HPDE6-E6E7 (cell line): Measurements from ENCODE around the gene SCYL3.
"Not testable (repeated sequence)": the region's sequence is repeated elsewhere in the genome, so short reads cannot be mapped to it uniquely, and the experiment has no call there.

Source experiments
- DNase-seq: peaks from one replicate; pipeline ENCODE4 v3.0.0; 2011; ENCODE audit warnings: missing footprints; ENCODE audit errors: extremely low spot score

The SCYL3 gene

DNA sequence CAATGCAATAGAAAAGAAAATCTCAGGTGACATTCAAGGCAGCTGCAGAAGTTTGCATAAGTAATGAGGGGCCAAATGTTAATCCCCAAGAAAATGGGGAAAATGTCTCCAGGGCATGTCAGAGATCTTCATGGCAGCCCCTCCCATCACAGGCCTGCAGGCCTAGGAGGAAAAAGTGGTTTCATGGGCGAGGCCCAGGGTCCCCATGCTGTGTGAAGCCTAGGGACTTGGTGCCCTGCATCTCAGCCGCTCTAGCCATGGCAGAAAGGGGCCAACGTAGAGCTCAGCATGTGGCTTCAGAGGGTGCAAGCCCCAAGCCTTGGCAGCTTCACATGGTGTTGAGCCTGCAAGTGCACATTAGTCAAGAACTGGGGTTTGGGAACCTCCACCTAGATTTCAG, 21.7 kb downstream of the SCYL3 start:
- DNase-seq: not testable (repeated sequence)

GRCh38 chr1:169869426-169869825, 24.3 kb downstream of the SCYL3 start:
- DNase-seq: no peak

GRCh38 chr1:169868978-169869377, 24.7 kb downstream of the SCYL3 start:
- DNase-seq: no peak

- no peak for DNase-seq
Observed at GRCh38 chr1:169867012-169867675, 26.6 kb downstream of the SCYL3 start.

- DNase-seq: no peak
Observed at GRCh38 chr1:169866577-169866976, 27.1 kb downstream of the SCYL3 start.

DNA sequence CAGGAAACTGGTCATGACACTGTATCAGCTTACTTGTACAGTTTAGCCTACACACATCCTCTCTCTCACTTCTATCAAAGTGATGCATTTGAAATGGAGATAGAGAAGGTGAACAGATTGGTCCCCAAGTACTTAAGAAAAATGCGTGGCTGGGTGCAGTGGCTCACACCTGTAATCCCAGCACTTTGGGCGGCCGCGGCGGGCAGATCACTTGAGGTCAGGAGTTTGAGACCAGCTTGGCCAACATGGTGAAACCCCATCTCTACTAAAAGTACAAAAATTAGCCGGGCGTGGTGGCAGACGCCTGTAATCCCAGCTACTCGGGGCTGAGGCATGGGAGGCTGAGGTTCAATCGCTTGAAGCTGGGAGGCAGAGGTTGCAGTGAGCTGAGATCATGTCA, 29.2 kb downstream of the SCYL3 start:
- DNase-seq: not testable (repeated sequence)

DNA sequence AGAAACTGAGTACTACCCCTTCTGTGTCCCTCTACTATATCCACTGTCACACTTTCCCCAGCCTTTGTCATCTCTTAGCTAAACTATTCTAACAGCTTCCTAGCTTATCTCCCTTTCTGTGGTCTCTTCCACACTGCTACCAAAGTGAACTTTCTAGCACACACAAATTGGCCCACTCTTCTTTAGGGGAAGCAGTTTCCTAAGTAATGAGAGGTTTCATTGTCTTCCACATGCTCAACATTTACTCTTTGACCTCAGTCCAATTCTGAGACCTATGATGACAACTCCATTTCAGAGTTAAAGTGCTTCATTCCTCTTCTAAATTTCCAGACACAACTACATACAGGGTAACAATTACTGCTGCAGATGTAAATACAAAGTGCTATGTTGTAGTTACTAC, 32.9 kb downstream of the SCYL3 start:
- no peak for DNase-seq

DNA sequence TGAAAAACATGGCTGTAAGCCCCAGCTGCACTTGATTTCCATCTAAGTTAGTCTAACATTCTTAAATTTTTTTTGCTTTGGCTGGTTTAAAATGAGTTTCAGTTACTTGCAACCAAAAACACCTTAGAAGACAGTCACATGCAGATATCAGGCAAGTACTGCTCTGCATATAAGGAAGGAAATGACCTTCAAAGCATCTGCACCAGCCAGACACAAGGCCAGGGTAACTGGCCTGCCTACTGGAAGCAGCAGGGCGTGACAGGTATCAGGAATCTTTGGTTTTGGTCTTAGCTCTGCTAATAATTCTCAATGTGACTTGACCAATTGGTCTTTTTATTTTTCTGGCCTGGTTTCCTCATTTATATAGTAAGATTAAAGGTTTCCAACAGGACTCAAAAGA, 33.5 kb downstream of the SCYL3 start:
- DNase-seq: no peak

- no peak for DNase-seq
Observed at GRCh38 chr1:169859001-169859400, 34.7 kb downstream of the SCYL3 start.

DNA sequence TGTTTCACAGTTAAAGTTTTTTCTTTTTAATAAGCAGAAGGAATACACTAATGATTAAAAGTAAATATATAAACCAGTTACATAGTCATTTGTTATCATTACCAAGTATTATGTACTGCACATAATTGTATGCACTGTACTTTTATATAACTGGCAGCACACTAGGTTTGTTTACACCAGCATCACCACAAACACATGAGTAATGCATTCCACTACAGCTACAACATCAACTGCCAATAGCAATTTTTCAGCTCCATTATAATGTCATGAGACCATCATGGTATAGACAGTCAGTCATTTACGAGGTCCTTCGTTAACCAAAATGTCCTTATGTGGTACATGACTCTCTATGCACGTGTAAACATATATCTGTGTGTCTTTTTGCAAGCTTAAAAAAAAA, 35.2 kb downstream of the SCYL3 start:
- DNase-seq: no peak

DNA sequence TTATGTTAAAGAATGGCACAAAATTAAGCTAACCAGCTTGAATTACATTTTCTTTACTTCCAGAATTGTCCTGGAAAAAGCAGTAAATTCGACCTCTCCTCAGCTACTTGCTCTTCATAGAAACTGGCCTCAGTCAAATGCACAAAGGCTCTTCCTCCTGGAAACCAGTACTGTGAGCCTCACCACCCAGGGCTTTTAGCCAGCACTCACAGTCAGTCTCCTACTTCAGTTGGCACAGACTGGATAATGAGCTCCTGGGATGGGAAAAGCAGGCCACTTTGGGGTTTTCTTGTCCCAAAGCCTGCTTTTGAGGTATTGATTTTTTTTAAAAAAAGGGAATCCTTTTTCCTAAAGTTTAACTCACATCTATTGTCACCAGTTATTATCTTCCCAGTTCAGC, 40.4 kb downstream of the SCYL3 start:
- DNase-seq: no peak

- DNase-seq: no peak
Observed at GRCh38 chr1:169849346-169850022, 44.2 kb downstream of the SCYL3 start.

DNA sequence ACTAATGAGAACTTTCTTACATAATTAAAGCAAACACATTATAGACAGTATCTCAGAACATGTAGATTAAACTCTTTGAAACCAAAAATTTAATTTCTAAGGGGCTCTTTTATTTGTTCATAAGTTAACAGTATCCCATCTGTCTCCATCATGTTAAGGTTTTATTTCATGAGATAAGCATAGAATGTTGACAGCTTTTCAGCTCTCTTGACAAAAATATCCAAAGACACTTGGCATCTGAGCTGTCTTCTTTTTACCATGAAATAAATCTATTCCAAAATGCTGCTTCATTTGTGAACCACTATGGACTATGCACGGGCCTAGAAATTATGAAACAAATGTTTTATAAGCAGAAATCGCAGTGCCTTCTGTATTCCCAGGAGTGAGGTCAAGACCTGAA, 45.2 kb downstream of the SCYL3 start:
- DNase-seq: no peak

- no peak for DNase-seq
Observed at GRCh38 chr1:169844941-169845608, 48.6 kb downstream of the SCYL3 start.

DNA sequence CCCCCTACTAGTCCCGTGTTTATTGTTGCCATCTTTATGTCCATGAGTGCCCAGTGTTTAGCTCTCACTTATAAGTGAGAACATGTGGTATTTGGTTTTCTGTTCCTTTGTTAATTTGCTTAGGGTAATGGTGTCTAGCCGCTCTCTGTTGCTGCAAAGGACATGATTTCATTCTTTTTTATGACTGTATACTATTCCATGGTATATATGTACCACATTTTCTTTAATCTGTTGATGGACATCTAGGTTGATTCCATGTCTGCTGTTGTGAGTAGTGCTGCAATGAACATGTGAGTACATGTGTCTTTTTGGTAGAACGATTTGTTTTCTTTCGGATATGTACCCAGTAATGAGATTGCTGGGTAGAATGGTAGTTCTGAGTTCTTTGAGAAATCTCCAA, 54.8 kb downstream of the SCYL3 start:
- no peak for DNase-seq

- DNase-seq: no peak
Observed at GRCh38 chr1:169836198-169836597, 57.5 kb downstream of the SCYL3 start.

DNA sequence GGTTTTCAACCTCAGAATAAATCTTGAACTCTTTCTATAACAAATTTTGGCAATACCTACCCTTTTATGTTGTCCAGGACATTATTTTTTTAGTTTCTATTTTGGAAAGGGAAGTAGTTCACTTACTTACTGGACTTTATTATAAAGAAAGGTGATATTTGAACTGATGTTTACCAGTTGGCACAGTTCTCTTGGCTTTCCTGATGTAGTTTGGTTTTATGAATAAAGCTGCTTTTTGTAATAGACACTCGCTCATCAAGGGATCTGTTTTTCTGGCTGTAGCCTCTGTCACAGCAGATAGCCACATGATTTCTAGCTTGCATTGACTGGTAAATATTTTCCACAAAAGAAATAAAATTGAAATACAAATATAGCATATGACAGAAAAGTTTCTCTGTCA, 58.0 kb downstream of the SCYL3 start:
- DNase-seq: no peak

- DNase-seq: no peak
Observed at GRCh38 chr1:169834869-169835268, 58.8 kb downstream of the SCYL3 start.

DNA sequence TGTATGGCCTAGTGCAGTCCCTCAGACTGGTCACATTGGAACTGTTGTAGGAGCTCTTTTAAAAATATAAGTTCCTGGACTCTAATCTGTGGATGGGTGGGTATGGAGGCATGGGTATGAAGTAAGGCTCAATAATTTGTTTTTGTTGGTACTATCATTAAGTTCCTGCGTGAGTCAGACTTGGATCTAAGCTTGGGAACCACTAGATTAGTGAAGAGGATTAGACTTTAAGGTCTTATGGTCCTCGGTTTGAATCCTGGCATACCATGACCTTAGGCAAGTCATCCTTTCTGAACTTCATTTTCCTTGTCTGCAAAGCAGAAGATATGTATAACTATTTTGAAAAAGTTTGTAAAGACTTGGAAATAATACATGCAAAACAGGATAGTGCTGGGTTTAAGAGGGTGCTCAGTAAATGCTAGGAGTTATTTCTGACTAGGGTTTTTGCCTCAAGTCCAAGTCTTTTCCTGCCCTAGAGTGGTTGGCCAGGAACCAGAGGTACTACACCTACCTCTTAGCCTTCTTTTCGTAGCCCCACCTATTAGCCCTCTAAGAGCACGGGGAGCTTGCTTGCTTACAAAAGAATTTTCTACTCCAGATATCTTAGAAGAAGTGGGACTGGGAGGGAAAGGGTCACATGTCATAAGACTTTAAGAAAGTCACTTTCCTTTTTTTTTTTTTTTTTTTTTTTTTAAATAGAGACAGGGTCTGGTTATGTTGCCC, 60.4 kb downstream of the SCYL3 start:
- DNase-seq: no peak

- no peak for DNase-seq
Observed at GRCh38 chr1:169829671-169830070, 64.0 kb downstream of the SCYL3 start.

GRCh38 chr1:169824153-169824552, 69.5 kb downstream of the SCYL3 start:
- DNase-seq: no peak

DNA sequence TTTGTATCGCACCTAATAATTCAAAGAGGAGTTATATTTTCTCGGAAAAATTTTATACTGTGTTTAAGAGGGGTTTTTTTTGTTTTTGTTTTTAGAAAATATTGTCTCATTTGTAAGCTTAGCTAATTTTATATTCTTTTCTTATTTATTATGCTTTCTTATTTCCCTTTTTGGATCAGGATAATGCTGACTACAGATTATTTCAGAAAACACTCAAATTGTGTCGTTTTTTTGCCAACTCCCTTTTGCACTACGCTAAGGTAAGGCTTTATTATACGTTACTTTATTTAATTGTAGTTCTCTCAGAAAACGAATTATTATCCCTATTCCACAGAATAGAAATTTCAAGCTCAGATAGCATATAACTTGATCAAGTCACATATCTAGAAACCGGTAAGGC, 72.2 kb downstream of the SCYL3 start:
- DNase-seq: no peak

DNA sequence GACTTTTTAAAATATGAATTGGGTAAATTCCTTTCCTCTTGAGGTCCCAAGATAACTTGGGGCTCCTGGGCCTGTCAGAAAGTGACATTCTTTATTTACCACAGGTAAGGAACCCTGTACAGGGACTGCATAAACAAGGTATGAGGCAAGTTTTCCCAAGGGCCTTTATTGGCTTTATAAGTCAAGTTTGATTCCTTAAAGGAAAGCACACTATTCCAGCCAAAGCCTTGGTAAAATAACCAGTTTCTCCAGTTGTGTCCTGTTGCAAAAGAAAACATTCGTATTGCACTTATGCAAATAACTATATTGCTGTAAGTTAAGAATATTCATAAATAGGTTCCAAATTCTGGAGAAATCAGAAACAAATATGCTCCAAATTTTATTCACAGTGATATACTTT, 77.1 kb downstream of the SCYL3 start:
- no peak for DNase-seq
